GM12878 (cell line): ENCODE results near the gene DAPK2. TPM values are rescaled to one million over a fixed set of nuclear protein-coding genes. Genes with fewer than 3 reads are reported as not detected.
A peak's percentile ranks its signal among the peaks of the same experiment; 100 is the strongest.

Experiments
- ATAC-seq: fragments of 200-7000 bp; cut with Tn5 transposase; 3 replicates; pipeline ENCODE4 v1.9.1; 2020; ENCODE audit warnings: mild to moderate bottlenecking, moderate library complexity
- BruUV-seq: library from RNA; stranded (reverse); fragments of 400-500 nt; replicated peaks from 2 replicates; lab custom pipeline; 2021; lab: Mats Ljungman, UMichigan
- CTCF ChIA-PET: fragments of 300-600 bp; sonication (Branson Sonifier 250); formaldehyde crosslinking; extraction: SDS; loops from one replicate; lab custom pipeline; 2021; ENCODE audit warnings: inconsistent platforms; lab: Yijun Ruan, JAX
- POLR2A ChIA-PET: fragments of 350-600 bp; formaldehyde crosslinking; extraction: SDS; loops from one replicate; lab custom pipeline; 2021; ENCODE audit warnings: inconsistent platforms; lab: Charles Lee
- RAD21 ChIA-PET: fragments of 300-600 bp; sonication (Branson Sonifier 250); formaldehyde crosslinking; loops from one replicate; lab custom pipeline; 2023; ENCODE audit warnings: antibody characterized with exemption; ENCODE audit not compliant: unreplicated experiment; lab: Charles Lee
- SMC1A ChIA-PET: fragments of 300-600 bp; sonication (Branson Sonifier 250); formaldehyde crosslinking; loops from one replicate; lab custom pipeline; 2023; ENCODE audit not compliant: unreplicated experiment, uncharacterized antibody; lab: Charles Lee
- DNase-seq: peaks from one replicate; pipeline ENCODE4 v3.0.0-alpha.2; 2011; ENCODE audit warnings: low read depth, low spot score
- FAIRE-seq: peaks from 3 replicates; lab custom pipeline; 2011; peaks lifted over from hg19 to GRCh38; lab: Jason Lieb, UNC
- H2AFZ ChIP-seq: 2 replicates; pipeline ENCODE4 v1.6.0; 2011; ENCODE audit warnings: low read depth, low read length, control low read depth; ENCODE audit not compliant: control insufficient read depth
- H3K27ac ChIP-seq: 2 replicates; pipeline ENCODE4 v1.5.1; 2011; ENCODE audit warnings: control low read depth; ENCODE audit not compliant: control insufficient read depth, insufficient read depth
- H3K27me3 ChIP-seq, 2 experiments: replicated peaks in 1 of 2; 2 replicates each; pipeline versions ENCODE4 v1.6.0 to v1.6.1; 2011; ENCODE audit warnings: low read length in 1 of 2; ENCODE audit not compliant: control insufficient read depth in 2 of 2, insufficient read depth in 2 of 2
- H3K36me3 ChIP-seq, 2 experiments: 2 replicates each; pipeline ENCODE4 v1.5.1; 2011; ENCODE audit warnings: low read length in 1 of 2; ENCODE audit not compliant: control insufficient read depth in 2 of 2, insufficient read depth in 2 of 2
- H3K4me1 ChIP-seq: 2 replicates; pipeline ENCODE4 v1.6.1; 2011; ENCODE audit warnings: mild to moderate bottlenecking, low read length, moderate library complexity, mixed read lengths; ENCODE audit not compliant: control insufficient read depth, insufficient read depth
- H3K4me2 ChIP-seq: 2 replicates; pipeline ENCODE4 v1.6.0; 2011; ENCODE audit warnings: control low read depth; ENCODE audit not compliant: control insufficient read depth, insufficient read depth
- H3K4me3 ChIP-seq: fragments of 200-600 bp; sonication (generic); 2 replicates; pipeline ENCODE4 v1.5.1; 2016
- H3K79me2 ChIP-seq: 2 replicates; pipeline ENCODE4 v1.6.0; 2011; ENCODE audit warnings: low read length; ENCODE audit not compliant: control insufficient read depth, insufficient read depth
- H3K9ac ChIP-seq: 2 replicates; pipeline ENCODE4 v1.8.0; 2011; ENCODE audit warnings: low read length, control low read depth, mixed read lengths; ENCODE audit not compliant: control insufficient read depth, insufficient read depth
- H3K9me3 ChIP-seq: replicated peaks from 3 replicates; pipeline ENCODE4 v1.5.1; 2011; ENCODE audit warnings: mild to moderate bottlenecking, low read length; ENCODE audit not compliant: control insufficient read depth, insufficient read depth
- H4K20me1 ChIP-seq: 2 replicates; pipeline ENCODE4 v1.6.0; 2011; ENCODE audit not compliant: control insufficient read depth, insufficient read depth
- BHLHE40 ChIP-seq, 2 experiments: fragments of 450-650 bp in 1 of 2; IDR thresholded peaks; 2 replicates each; pipeline ENCODE4 v1.6.1; 2011 to 2017; ENCODE audit warnings: low read depth in 2 of 2, borderline replicate concordance in 1 of 2, improper control_type of control experiment in 1 of 2, low read length in 1 of 2, mild to moderate bottlenecking in 1 of 2
- EED ChIP-seq: sonication (generic); IDR thresholded peaks from 2 replicates; pipeline ENCODE4 v1.6.1; 2016; ENCODE audit warnings: antibody characterized with exemption, low read depth
- EGR1 ChIP-seq, 2 experiments: IDR thresholded peaks; 1 replicate in 1 of 2; 2 replicates in 1 of 2; pipeline ENCODE4 v1.6.1; 2011 to 2012; ENCODE audit warnings: low read depth in 2 of 2, low read length in 2 of 2, borderline replicate concordance in 1 of 2, mild to moderate bottlenecking in 1 of 2, moderate library complexity in 1 of 2
- EZH2 ChIP-seq: IDR thresholded peaks from 2 replicates; pipeline ENCODE4 v1.6.1; 2012; ENCODE audit warnings: low read depth, mild to moderate bottlenecking, control low read depth, inconsistent platforms, low read length, borderline replicate concordance; ENCODE audit not compliant: control insufficient read depth
- HCFC1 ChIP-seq: fragments of 150-350 bp; IDR thresholded peaks from 2 replicates; pipeline ENCODE4 v1.6.1; 2014; ENCODE audit warnings: low read length
- HDGF ChIP-seq: fragments of 450-650 bp; IDR thresholded peaks from 2 replicates; pipeline ENCODE4 v1.6.1; 2016; ENCODE audit warnings: antibody characterized with exemption
- JUNB ChIP-seq: IDR thresholded peaks from 2 replicates; pipeline ENCODE4 v1.6.1; 2016; ENCODE audit warnings: antibody characterized with exemption, mild to moderate bottlenecking
- KAT2A ChIP-seq: conservative IDR thresholded peaks from 2 replicates; pipeline ENCODE4 v1.6.1; 2011; ENCODE audit warnings: low read depth, low read length; ENCODE audit not compliant: control insufficient read depth
- MEF2B ChIP-seq: fragments of 450-650 bp; IDR thresholded peaks from 2 replicates; pipeline ENCODE4 v1.6.1; 2018; ENCODE audit warnings: mild to moderate bottlenecking, moderate library complexity; ENCODE audit not compliant: partially characterized antibody, poor library complexity, severe bottlenecking
- SMAD1 ChIP-seq: fragments of 450-650 bp; IDR thresholded peaks from 2 replicates; pipeline ENCODE4 v1.6.1; 2018; ENCODE audit warnings: mild to moderate bottlenecking, low read depth; ENCODE audit not compliant: partially characterized antibody
- SMARCA5 ChIP-seq: fragments of 450-650 bp; IDR thresholded peaks from 2 replicates; pipeline ENCODE4 v1.6.1; 2017; ENCODE audit warnings: mild to moderate bottlenecking
- TARDBP ChIP-seq: IDR thresholded peaks from 2 replicates; pipeline ENCODE4 v1.6.1; 2016; ENCODE audit warnings: borderline replicate concordance
- TCF12 ChIP-seq: IDR thresholded peaks from 2 replicates; pipeline ENCODE4 v1.6.1; 2011; ENCODE audit warnings: low read depth, mild to moderate bottlenecking, low read length
- ZNF217 ChIP-seq: fragments of 450-650 bp; IDR thresholded peaks from 2 replicates; pipeline ENCODE4 v1.6.1; 2017; ENCODE audit warnings: antibody characterized with exemption, mild to moderate bottlenecking
- WGBS: methylation state at CpG from one replicate; pipeline ENCODE4 v1.1.6; 2016; ENCODE audit warnings: low lambda C conversion rate; ENCODE audit not compliant: insufficient replicate concordance, insufficient coverage; ENCODE audit errors: missing lambda C conversion rate; 5-methylcytosine and 5-hydroxymethylcytosine counted together
- in situ Hi-C: fragments of 300-500 bp; cut with MboI; formaldehyde crosslinking; loops from 9 replicates; pipeline ENCODE4 v1.14.3; 2018; ENCODE audit warnings: mixed read lengths
- intact Hi-C: fragments of 100-400 bp; cut with micrococcal nuclease; formaldehyde crosslinking; loops from one replicate; pipeline ENCODE4 v1.14.2; 2022; ENCODE audit not compliant: unreplicated experiment
- polyA plus RNA-seq, 11 experiments: library from polyadenylated mRNA; depleted of rRNA in 4 of 11; unstranded in 6 of 11; stranded (reverse) in 5 of 11; fragments of >200 nt; fragmentation: Nextera tagmentation in 4 of 11; fragmentation: Illumina TruSeq in 1 of 11; extraction: Ambion mirVana in 4 of 11; extraction: Trizol in 1 of 11; gene quantifications; 1 replicate in 1 of 11; 2 replicates in 10 of 11; pipeline versions ENCODE4 v1.2.1 to v1.2.3, GENCODE V29; 2011 to 2016; ENCODE audit warnings: inconsistent platforms in 2 of 11, missing spikeins in 2 of 11, low read depth in 1 of 11
- total RNA-seq, 4 experiments: library from RNA; depleted of rRNA in 3 of 4; stranded (reverse); fragments of >200 nt in 3 of 4; fragmentation: Illumina TruSeq in 1 of 4; extraction: Trizol in 1 of 4; gene quantifications; 2 replicates each; pipeline versions ENCODE4 v1.2.1 to v1.2.3, GENCODE V29; 2013 to 2021
- TF ChIP-seq, protein P1 (sequence below), 3 experiments: IDR thresholded peaks in 2 of 3; conservative IDR thresholded peaks in 1 of 3; 2 replicates each; pipeline ENCODE4 v1.5.1; 2011; ENCODE audit warnings: low read depth in 3 of 3, low read length in 3 of 3, mild to moderate bottlenecking in 3 of 3, control low read depth in 2 of 3, moderate library complexity in 2 of 3, inconsistent platforms in 1 of 3, mixed read lengths in 1 of 3; ENCODE audit not compliant: control insufficient read depth in 2 of 3, insufficient read depth in 1 of 3; ENCODE audit errors: extremely low read depth in 1 of 3
- TF ChIP-seq, protein P2 (sequence below): IDR thresholded peaks from 2 replicates; pipeline ENCODE4 v1.6.1; 2012; ENCODE audit warnings: improper control_type of control experiment, low read depth, low read length; ENCODE audit not compliant: insufficient replicate concordance

The DAPK2 gene
- total and polyA plus RNA-seq, 10 of the 15 experiments (the other 5 are each of a cell fraction or from before 2014, with no cell fraction given), result 0.69 to 8.4 (median 4.1) TPM

DNA sequence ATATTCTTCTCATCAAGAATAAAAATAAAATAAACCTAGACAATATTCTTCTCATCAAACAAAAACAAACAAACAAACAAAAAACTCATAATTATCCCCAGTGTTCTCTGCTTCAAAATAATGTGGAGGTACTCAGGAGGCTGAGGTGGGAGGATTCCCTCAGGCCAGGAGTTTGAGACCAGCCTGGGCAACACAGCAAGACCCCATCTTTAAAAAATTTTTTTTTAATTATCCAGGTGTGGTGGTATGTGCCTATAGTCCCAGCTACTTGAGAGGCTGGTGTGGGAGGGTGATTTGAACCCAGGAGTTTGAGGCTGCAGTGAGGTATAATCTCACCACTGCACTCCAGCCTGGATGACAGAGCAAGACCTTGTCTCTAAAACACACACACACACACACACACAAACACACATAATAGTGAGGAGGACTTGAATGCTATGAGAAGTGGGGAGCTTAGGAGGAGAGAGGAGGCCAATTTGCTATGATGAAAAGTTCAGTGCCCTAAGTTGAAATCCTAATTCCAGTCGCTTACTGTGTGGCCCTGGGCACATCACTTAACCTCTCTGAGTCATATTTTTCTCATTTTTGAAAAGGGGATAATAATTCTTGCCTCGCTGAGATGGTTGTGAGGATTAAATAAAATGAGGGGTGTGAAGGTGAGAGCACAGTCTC is 176.8 kb downstream of the DAPK2 start:
- no TSS peak for BruUV-seq
- WGBS, result 3% methylated on average over 2 of the region's 2 CpGs
- SMC1A ChIA-PET, result interaction anchor here (0.8 to 7.8 kb wide), 18 partner anchors 9 to 187 kb away, joined by 3 to 84 read pairs (median 4); partner anchors contain the start of gene HERC1
- intact Hi-C loops, result no loop called here
- FAIRE-seq, result no peak
- ATAC-seq, result no peak
- no peaks in the 10 kb centered on the region for H3K36me3 ChIP-seq
- RAD21 ChIA-PET, result interaction anchor here (0.6 to 8.0 kb wide), 15 partner anchors 11 to 177 kb away, joined by 3 to 70 read pairs (median 6); partner anchors contain the start of gene DAPK2
- H3K9ac ChIP-seq, result no peak overlapping the region
- no peaks in the 10 kb centered on the region for H4K20me1 ChIP-seq
- H3K79me2 ChIP-seq, result no peaks in the 10 kb centered on the region
- H3K4me1 ChIP-seq, result peaks cover 20% of the 10 kb centered on the region
- H3K27me3 ChIP-seq, result no peaks in the 10 kb centered on the region
- no peak overlapping the region for H2AFZ ChIP-seq
- H3K4me3 ChIP-seq, result no peak overlapping the region
- POLR2A ChIA-PET, result interaction anchor here (0.6 to 5.6 kb wide), 9 partner anchors 9 to 102 kb away, joined by 3 to 53 read pairs (median 7); partner anchors contain the start of gene HERC1
- peak overlapping the region; percentile 40 for H3K27ac ChIP-seq
- no peak for DNase-seq
- no peaks in the 10 kb centered on the region; the same call in 2 of the 3 replicates for H3K9me3 ChIP-seq
- CTCF ChIA-PET, result interaction anchor here (0.8 to 3.9 kb wide), 10 partner anchors 10 to 198 kb away, joined by 3 to 22 read pairs (median 4); partner anchors contain the start of gene DAPK2
- H3K4me2 ChIP-seq, result peak overlapping the region; percentile 30; the same call in 1 of the 2 replicates
- in situ Hi-C loops, result no loop called here
- TF ChIP-seq EGR1 (IDR thresholded peaks at IDR 0.05; ENCODE audit: borderline replicate concordance in 1 of 2, low read depth in 2 of 2, low read length in 2 of 2), result no peak
- no peak for TF ChIP-seq TCF12
- TF ChIP-seq EZH2, result no peak
- TF ChIP-seq KAT2A, result no peak
- TF ChIP-seq HDGF, result no peak
- TF ChIP-seq SMAD1, result no peak
- TF ChIP-seq HCFC1, result no peak
- TF ChIP-seq, protein P1, sequence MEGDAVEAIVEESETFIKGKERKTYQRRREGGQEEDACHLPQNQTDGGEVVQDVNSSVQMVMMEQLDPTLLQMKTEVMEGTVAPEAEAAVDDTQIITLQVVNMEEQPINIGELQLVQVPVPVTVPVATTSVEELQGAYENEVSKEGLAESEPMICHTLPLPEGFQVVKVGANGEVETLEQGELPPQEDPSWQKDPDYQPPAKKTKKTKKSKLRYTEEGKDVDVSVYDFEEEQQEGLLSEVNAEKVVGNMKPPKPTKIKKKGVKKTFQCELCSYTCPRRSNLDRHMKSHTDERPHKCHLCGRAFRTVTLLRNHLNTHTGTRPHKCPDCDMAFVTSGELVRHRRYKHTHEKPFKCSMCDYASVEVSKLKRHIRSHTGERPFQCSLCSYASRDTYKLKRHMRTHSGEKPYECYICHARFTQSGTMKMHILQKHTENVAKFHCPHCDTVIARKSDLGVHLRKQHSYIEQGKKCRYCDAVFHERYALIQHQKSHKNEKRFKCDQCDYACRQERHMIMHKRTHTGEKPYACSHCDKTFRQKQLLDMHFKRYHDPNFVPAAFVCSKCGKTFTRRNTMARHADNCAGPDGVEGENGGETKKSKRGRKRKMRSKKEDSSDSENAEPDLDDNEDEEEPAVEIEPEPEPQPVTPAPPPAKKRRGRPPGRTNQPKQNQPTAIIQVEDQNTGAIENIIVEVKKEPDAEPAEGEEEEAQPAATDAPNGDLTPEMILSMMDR (IDR thresholded peaks at IDR 0.05 in 2 of 3, conservative IDR thresholded peaks at IDR 0.05 in 1 of 3; ENCODE audit: control insufficient read depth in 2 of 3, extremely low read depth in 1 of 3, insufficient read depth in 1 of 3, low read depth in 3 of 3, low read length in 3 of 3), result no peak
- no peak for TF ChIP-seq MEF2B
- TF ChIP-seq, protein P2, sequence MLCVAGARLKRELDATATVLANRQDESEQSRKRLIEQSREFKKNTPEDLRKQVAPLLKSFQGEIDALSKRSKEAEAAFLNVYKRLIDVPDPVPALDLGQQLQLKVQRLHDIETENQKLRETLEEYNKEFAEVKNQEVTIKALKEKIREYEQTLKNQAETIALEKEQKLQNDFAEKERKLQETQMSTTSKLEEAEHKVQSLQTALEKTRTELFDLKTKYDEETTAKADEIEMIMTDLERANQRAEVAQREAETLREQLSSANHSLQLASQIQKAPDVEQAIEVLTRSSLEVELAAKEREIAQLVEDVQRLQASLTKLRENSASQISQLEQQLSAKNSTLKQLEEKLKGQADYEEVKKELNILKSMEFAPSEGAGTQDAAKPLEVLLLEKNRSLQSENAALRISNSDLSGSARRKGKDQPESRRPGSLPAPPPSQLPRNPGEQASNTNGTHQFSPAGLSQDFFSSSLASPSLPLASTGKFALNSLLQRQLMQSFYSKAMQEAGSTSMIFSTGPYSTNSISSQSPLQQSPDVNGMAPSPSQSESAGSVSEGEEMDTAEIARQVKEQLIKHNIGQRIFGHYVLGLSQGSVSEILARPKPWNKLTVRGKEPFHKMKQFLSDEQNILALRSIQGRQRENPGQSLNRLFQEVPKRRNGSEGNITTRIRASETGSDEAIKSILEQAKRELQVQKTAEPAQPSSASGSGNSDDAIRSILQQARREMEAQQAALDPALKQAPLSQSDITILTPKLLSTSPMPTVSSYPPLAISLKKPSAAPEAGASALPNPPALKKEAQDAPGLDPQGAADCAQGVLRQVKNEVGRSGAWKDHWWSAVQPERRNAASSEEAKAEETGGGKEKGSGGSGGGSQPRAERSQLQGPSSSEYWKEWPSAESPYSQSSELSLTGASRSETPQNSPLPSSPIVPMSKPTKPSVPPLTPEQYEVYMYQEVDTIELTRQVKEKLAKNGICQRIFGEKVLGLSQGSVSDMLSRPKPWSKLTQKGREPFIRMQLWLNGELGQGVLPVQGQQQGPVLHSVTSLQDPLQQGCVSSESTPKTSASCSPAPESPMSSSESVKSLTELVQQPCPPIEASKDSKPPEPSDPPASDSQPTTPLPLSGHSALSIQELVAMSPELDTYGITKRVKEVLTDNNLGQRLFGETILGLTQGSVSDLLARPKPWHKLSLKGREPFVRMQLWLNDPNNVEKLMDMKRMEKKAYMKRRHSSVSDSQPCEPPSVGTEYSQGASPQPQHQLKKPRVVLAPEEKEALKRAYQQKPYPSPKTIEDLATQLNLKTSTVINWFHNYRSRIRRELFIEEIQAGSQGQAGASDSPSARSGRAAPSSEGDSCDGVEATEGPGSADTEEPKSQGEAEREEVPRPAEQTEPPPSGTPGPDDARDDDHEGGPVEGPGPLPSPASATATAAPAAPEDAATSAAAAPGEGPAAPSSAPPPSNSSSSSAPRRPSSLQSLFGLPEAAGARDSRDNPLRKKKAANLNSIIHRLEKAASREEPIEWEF, result no peak
- no peak for TF ChIP-seq TARDBP
- TF ChIP-seq BHLHE40 (IDR thresholded peaks at IDR 0.05; ENCODE audit: borderline replicate concordance in 1 of 2, low read depth in 2 of 2, low read length in 1 of 2), result no peak
- TF ChIP-seq EED, result no peak; the same call in 1 of the 2 replicates
- 0 out of 2 replicates have a peak, but pooled peaks have one; percentile 64 for TF ChIP-seq ZNF217
- no peak for TF ChIP-seq JUNB
- TF ChIP-seq SMARCA5, result peak; percentile 87
